Neural cell (in vitro differentiated cells): Measurements from ENCODE around the gene CSPG4. TPM values are rescaled to one million over a fixed set of nuclear protein-coding genes. Genes with fewer than 3 reads are reported as not detected.
"Not testable (repeated sequence)": the region's sequence is repeated elsewhere in the genome, so short reads cannot be mapped to it uniquely, and the experiment has no call there.

Experiments used
- H2AFZ ChIP-seq: fragments of 200-600, 300-800 bp; sonication (generic), shearing (Covaris generic); 2 replicates; pipeline ENCODE4 v1.6.0; 2014; ENCODE audit warnings: low read depth, mild to moderate bottlenecking, antibody characterized with exemption, low read length, moderate library complexity
- H3F3A ChIP-seq: fragments of 200-600 bp; shearing (Covaris generic); 2 replicates; pipeline ENCODE4 v1.6.1; 2016; ENCODE audit warnings: mild to moderate bottlenecking, moderate library complexity, mixed read lengths, antibody characterized with exemption, low read length; ENCODE audit not compliant: insufficient read depth, poor library complexity, severe bottlenecking
- H3K27ac ChIP-seq: fragments of 200-600, 300-800 bp; sonication (generic), shearing (Covaris generic); 2 replicates; pipeline ENCODE4 v1.5.1; 2014; ENCODE audit warnings: mild to moderate bottlenecking, low read length, moderate library complexity
- H3K27me3 ChIP-seq: fragments of 300-800, 200-600 bp; sonication (generic), shearing (Covaris generic); 2 replicates; pipeline ENCODE4 v1.6.0; 2014; ENCODE audit warnings: mild to moderate bottlenecking, low read depth, low read length, moderate library complexity; ENCODE audit not compliant: insufficient read depth
- H3K36me3 ChIP-seq: fragments of 300-800, 200-600 bp; sonication (generic), shearing (Covaris generic); 2 replicates; pipeline ENCODE4 v1.5.1; 2014; ENCODE audit warnings: mild to moderate bottlenecking, antibody characterized with exemption, low read length, moderate library complexity; ENCODE audit not compliant: insufficient read depth
- H3K4me2 ChIP-seq: fragments of 300-800, 200-600 bp; sonication (generic), shearing (Covaris generic); 2 replicates; pipeline ENCODE4 v1.6.0; 2014; ENCODE audit warnings: mild to moderate bottlenecking, low read length
- H3K4me3 ChIP-seq: fragments of 300-800, 200-600 bp; sonication (generic), shearing (Covaris generic); 2 replicates; pipeline ENCODE4 v1.5.1; 2014; ENCODE audit warnings: mild to moderate bottlenecking, low read length, moderate library complexity
- H3K79me2 ChIP-seq: fragments of 200-600 bp; shearing (Covaris generic); replicated peaks from 2 replicates; pipeline ENCODE4 v1.6.0; 2014; ENCODE audit warnings: mild to moderate bottlenecking, low read length, moderate library complexity; ENCODE audit not compliant: insufficient read depth
- H3K9ac ChIP-seq: fragments of 300-800, 200-600 bp; sonication (generic), shearing (Covaris generic); 2 replicates; pipeline ENCODE4 v1.6.1; 2016; ENCODE audit warnings: mild to moderate bottlenecking, low read length, mixed read lengths
- H3K9me2 ChIP-seq: fragments of 200-600 bp; shearing (Covaris generic); 2 replicates; pipeline ENCODE4 v1.6.1; 2016; ENCODE audit warnings: mild to moderate bottlenecking, low read length, mixed read lengths; ENCODE audit not compliant: insufficient read depth
- H3K9me3 ChIP-seq: fragments of 200-600, 300-800 bp; sonication (generic), shearing (Covaris generic); 2 replicates; pipeline ENCODE4 v1.6.1; 2016; ENCODE audit warnings: mild to moderate bottlenecking, mixed run types, low read length, moderate library complexity, mixed read lengths
- H4K20me1 ChIP-seq: fragments of 200-600 bp; shearing (Covaris generic); 2 replicates; pipeline ENCODE4 v1.6.1; 2016; ENCODE audit warnings: mild to moderate bottlenecking, mixed run types; ENCODE audit not compliant: insufficient read depth
- CTCF ChIP-seq: fragments of 450-650 bp; IDR thresholded peaks from 2 replicates; pipeline ENCODE4 v1.5.1; 2014; ENCODE audit warnings: antibody characterized with exemption, mild to moderate bottlenecking, moderate library complexity; ENCODE audit not compliant: poor library complexity, severe bottlenecking
- EZH2 ChIP-seq: fragments of 200-600, 300-800 bp; shearing (Covaris generic), sonication (generic); IDR thresholded peaks from 2 replicates; pipeline ENCODE4 v1.6.1; 2014; ENCODE audit warnings: antibody characterized with exemption, low read length, borderline replicate concordance, mild to moderate bottlenecking; ENCODE audit not compliant: insufficient read depth, poor library complexity, severe bottlenecking
- RAD21 ChIP-seq: fragments of 450-650 bp; conservative IDR thresholded peaks from 2 replicates; pipeline ENCODE4 v1.6.1; 2014; ENCODE audit warnings: antibody characterized with exemption, mild to moderate bottlenecking, moderate library complexity
- REST ChIP-seq: IDR thresholded peaks from 2 replicates; pipeline ENCODE4 v1.6.1; 2012; ENCODE audit warnings: borderline replicate concordance
- TAF1 ChIP-seq: IDR thresholded peaks from 2 replicates; pipeline ENCODE4 v1.6.1; 2012; ENCODE audit warnings: low read depth
- polyA plus RNA-seq: library from polyadenylated mRNA; depleted of rRNA; stranded (reverse); fragments of >200 nt; gene quantifications from 2 replicates; pipeline ENCODE4 v1.2.3, GENCODE V29; 2014

The CSPG4 gene
- polyA plus RNA-seq, 1 donor from 2014 or later = not detected

DNA sequence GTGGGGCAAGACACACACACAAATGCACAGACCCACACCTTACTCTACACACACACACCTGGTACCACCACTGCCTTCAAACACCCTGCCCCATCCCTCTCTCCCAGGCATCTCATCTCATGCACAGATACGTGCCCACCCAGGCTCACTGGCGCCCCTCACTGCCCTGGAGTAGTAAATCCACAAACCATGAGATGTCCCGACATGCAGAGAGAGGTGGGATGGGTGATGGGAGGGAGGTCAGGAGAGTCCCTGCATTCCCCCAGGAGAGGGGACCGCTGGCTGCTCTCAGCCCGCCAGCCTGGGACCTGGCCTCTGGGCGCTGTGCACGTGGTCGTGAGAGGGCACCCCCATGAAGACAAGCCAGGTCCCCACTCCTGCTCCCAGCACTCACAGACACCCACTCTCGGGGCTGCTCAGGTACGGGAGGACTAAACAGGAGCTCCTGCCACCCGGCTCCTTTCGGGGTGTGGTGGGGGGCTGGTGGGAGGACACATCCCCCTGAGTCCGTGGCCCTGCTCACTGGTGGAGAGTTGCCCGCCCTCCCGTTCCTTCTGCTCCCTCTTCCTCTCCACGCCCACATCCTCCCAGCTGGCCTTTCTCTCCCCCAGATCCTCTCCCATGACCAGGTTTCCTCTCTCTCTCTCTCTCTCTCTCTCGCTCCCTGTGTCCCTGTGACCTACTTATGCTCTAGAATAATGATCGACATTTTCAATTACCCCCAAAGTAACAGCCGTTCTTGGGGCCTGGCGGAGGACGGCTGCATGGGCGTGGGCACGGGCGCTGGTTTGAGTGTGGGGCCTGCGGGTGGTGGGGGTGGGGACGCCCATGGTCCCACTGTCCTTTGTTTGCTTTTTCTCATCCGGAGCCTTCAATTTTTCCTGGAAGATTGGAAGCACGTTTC, 18.9 kb upstream of the CSPG4 start:
- Histone ChIP-seq H4K20me1 (no peaks in the 10 kb centered on the region), H3K9ac (no peak overlapping the region), H3K9me3 (no peaks in the 10 kb centered on the region), H3K4me3 (no peak overlapping the region), H3K79me2 (no peaks in the 10 kb centered on the region), H3K9me2 (no peaks in the 10 kb centered on the region), H3K36me3 (no peaks in the 10 kb centered on the region), H3K4me2 (no peak overlapping the region), H3K27ac (no peak overlapping the region), H3F3A (no peaks in the 10 kb centered on the region), H2AFZ (no peak overlapping the region), H3K27me3 (peaks cover 5% of the 10 kb centered on the region)
- TF ChIP-seq CTCF = no peak
- TF ChIP-seq RAD21 = no peak
- TF ChIP-seq EZH2 = no peak
- no peak for TF ChIP-seq REST
- no peak for TF ChIP-seq TAF1

- not testable (repeated sequence) for H2AFZ ChIP-seq, H3K79me2 ChIP-seq, H3K9me2 ChIP-seq, H3K36me3 ChIP-seq, H3K9me3 ChIP-seq, H3K27me3 ChIP-seq, H4K20me1 ChIP-seq, H3F3A ChIP-seq, H3K4me3 ChIP-seq, H3K9ac ChIP-seq, H3K27ac ChIP-seq, H3K4me2 ChIP-seq
These were observed 18.0 kb upstream of the CSPG4 start for GRCh38 chr15:75730376-75731247.
